ENCODE measurements around the gene EXOC3.

The EXOC3 gene

DNA sequence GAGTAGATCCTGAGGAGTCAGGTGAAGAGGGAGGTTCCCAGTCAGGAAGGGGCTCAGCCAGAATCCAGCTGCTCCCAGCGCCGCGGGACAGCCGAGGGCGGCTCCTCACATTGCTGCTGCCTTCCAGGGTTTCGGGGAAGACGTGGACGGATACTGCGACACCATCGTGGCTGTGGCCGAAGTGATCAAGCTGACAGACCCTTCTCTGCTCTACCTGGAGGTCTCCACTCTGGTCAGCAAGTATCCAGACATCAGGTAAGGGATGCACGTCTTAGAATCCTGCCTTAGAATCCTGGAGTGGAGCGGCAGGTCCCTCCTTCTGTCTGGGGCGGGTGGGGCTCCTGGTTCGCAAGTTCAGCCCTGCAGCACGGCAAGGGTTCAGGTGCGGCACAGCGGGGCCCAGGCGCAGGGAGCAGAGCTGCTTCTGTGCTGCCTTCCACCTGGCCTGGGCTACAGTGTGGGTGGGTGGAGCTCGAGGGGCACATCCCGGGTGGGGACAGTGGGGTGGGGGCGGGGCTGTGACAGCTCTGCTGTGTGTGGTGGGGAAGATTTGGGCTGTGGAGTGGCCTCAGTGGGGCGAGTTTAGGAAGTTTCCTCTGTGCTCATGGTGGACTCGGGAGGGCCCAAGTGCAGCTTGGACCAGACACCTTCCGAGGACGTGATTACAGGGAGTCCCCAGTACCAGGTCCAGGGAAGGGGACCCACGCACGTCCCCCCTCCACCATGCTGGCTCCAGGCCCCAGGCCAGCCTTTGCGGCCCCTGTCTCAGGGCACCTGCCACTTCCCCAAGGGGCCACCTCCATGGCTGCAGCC, 22.8 kb downstream of the EXOC3 start:
- no peak overlapping the region for H2AFZ ChIP-seq (ENCODE audit: low read depth)
- no peaks in the 10 kb centered on the region for H3K4me1 ChIP-seq (ENCODE audit: low read depth, poor library complexity, severe bottlenecking)
- no peak overlapping the region for H3K4me3 ChIP-seq (IDR thresholded peaks at IDR 0.05; ENCODE audit: insufficient read depth, low read depth, low read length)
- H3K4me2 ChIP-seq: no peak overlapping the region
- no peak overlapping the region for H3K27ac ChIP-seq
- H3K27me3 ChIP-seq (ENCODE audit: insufficient read depth, low read depth): no peaks in the 10 kb centered on the region
- H3K36me3 ChIP-seq (ENCODE audit: insufficient read depth): no peaks in the 10 kb centered on the region
- TF ChIP-seq CTCF (conservative IDR thresholded peaks at IDR 0.05; ENCODE audit: low read depth, low read length): no peak
- peaks cover 4% of the 10 kb centered on the region; the same call in 1 of the 2 replicates for H3K79me2 ChIP-seq (ENCODE audit: insufficient read depth, low read depth)
- H3K9ac ChIP-seq: no peak overlapping the region
- no peaks in the 10 kb centered on the region for H4K20me1 ChIP-seq (ENCODE audit: insufficient read depth)

GRCh38 chr5:466661-467310, 23.8 kb downstream of the EXOC3 start:
- Histone ChIP-seq H3K27ac (no peak overlapping the region), H3K9ac (no peak overlapping the region), H3K27me3 (ENCODE audit: insufficient read depth, low read depth) (no peaks in the 10 kb centered on the region), H3K4me2 (no peak overlapping the region), H3K4me3 (IDR thresholded peaks at IDR 0.05; ENCODE audit: insufficient read depth, low read depth, low read length) (no peak overlapping the region), H3K36me3 (ENCODE audit: insufficient read depth) (no peaks in the 10 kb centered on the region), H4K20me1 (ENCODE audit: insufficient read depth) (no peaks in the 10 kb centered on the region), H3K79me2 (ENCODE audit: insufficient read depth, low read depth) (peaks cover 14% of the 10 kb centered on the region), H3K4me1 (ENCODE audit: low read depth, poor library complexity, severe bottlenecking) (peaks cover 4% of the 10 kb centered on the region), H2AFZ (ENCODE audit: low read depth) (no peak overlapping the region)
- TF ChIP-seq CTCF (conservative IDR thresholded peaks at IDR 0.05; ENCODE audit: low read depth, low read length): no peak

- Histone ChIP-seq H2AFZ (ENCODE audit: low read depth) (no peak overlapping the region), H3K4me2 (no peak overlapping the region), H3K27me3 (ENCODE audit: insufficient read depth, low read depth) (no peaks in the 10 kb centered on the region), H3K79me2 (ENCODE audit: insufficient read depth, low read depth) (peaks cover 24% of the 10 kb centered on the region), H3K4me3 (IDR thresholded peaks at IDR 0.05; ENCODE audit: insufficient read depth, low read depth, low read length) (no peak overlapping the region), H3K27ac (no peak overlapping the region), H4K20me1 (ENCODE audit: insufficient read depth) (no peaks in the 10 kb centered on the region), H3K4me1 (ENCODE audit: low read depth, poor library complexity, severe bottlenecking) (peaks cover 4% of the 10 kb centered on the region), H3K36me3 (ENCODE audit: insufficient read depth) (no peaks in the 10 kb centered on the region), H3K9ac (no peak overlapping the region)
- no peak for TF ChIP-seq CTCF (conservative IDR thresholded peaks at IDR 0.05; ENCODE audit: low read depth, low read length)
These were observed 25.4 kb downstream of the EXOC3 start for GRCh38 chr5:468401-468800.

GRCh38 chr5:469752-470483, 26.9 kb downstream of the EXOC3 start:
- Histone ChIP-seq H3K27ac (no peak overlapping the region), H3K36me3 (ENCODE audit: insufficient read depth) (no peaks in the 10 kb centered on the region)

More at GRCh38 chr5:469752-470483, 26.9 kb downstream of the EXOC3 start:
- peaks cover 24% of the 10 kb centered on the region for H3K79me2 ChIP-seq (ENCODE audit: insufficient read depth, low read depth)
- H3K4me1 ChIP-seq (ENCODE audit: low read depth, poor library complexity, severe bottlenecking): peaks cover 4% of the 10 kb centered on the region
- H3K27me3 ChIP-seq (ENCODE audit: insufficient read depth, low read depth): no peaks in the 10 kb centered on the region; the same call in 1 of the 2 replicates
- no peak overlapping the region for H3K4me3 ChIP-seq (IDR thresholded peaks at IDR 0.05; ENCODE audit: insufficient read depth, low read depth, low read length)
- H4K20me1 ChIP-seq (ENCODE audit: insufficient read depth): no peaks in the 10 kb centered on the region
- TF ChIP-seq CTCF (conservative IDR thresholded peaks at IDR 0.05; ENCODE audit: low read depth, low read length): no peak
- no peak overlapping the region for H2AFZ ChIP-seq (ENCODE audit: low read depth)
- no peak overlapping the region for H3K9ac ChIP-seq
- no peak overlapping the region for H3K4me2 ChIP-seq
